PC-3 (cell line): ENCODE results near the gene NCMAP.

ENCODE experiments used
- CTCF ChIP-seq: fragments of 300-600 bp; sonication (generic); conservative IDR thresholded peaks from 2 replicates; pipeline ENCODE4 v1.5.1; 2017; ENCODE audit warnings: antibody characterized with exemption, low read depth, mild to moderate bottlenecking, low read length
- EZH2 ChIP-seq: fragments of 300-600 bp; sonication (generic); IDR thresholded peaks from one replicate; pipeline ENCODE4 v1.6.1; 2017; ENCODE audit warnings: antibody characterized with exemption, mild to moderate bottlenecking, low read length; ENCODE audit not compliant: unreplicated experiment

GRCh38 chr1:24644100-24644384 lies 88.2 kb downstream of the NCMAP start:
- TF ChIP-seq CTCF (no peak), EZH2 (no peak)
